ENCODE data around the gene USP40. TPM values are rescaled to one million over a fixed set of nuclear protein-coding genes. Genes with fewer than 3 reads are reported as not detected.

USP40 gene
- total RNA-seq, 4 donors from 2014 or later, result 12.3 to 23.3 (median 20.1) TPM

DNA sequence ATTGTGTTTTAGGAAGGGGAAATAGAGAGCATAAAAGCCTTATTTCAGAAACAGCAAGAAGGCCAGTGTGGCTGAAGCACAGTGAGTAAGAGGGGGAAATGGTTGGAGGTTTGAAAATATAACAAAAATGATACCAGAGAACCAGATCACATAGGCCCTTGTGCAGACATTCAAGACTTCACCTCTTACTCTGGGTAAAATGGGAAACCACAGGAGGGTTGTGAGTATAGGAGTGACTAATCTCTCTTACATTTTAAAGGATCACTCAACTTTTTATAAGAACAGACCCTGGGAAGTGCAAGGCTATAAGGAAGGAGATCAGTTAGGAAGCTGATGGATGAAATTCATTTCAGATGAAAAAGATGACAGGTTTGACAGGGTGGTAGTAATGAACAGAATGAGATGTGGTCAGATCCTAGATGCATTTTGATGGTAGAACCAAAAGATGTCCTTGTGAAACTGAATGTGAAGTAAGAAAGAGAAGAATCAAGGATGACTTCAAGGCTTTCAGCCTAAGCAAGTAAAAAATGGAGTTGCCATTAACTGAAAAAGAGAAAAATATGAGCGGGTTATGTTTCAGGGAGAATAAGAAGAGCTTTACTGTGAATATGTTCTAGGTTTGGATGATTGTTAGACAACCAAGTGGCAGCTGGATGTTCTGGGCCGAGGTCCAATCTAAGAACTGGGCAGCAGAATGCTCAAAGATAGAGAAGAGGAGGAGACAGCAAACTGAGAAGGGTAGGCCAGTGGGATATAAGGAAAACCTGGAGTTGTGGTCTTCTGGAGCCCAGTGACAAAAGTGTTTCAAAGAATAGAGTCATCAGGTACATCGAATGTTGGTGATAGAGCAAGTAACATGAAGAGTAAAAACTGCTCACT lies 65.1 kb downstream of the USP40 start:
- Histone ChIP-seq H3K4me1 (no peaks in the 10 kb centered on the region), H3K9me3 (peaks cover 0 to 20% (median 9%) of the 10 kb centered on the region in 4 donors), H3K4me3 (no peak overlapping the region), H3K36me3 (peaks cover 20 to 70% (median 42%) of the 10 kb centered on the region in 4 donors), H3K27ac (replicated peaks in 1 of 4) (no peak overlapping the region), H3K27me3 (no peaks in the 10 kb centered on the region)
- WGBS, result 93% methylated on average over 3 of the region's 3 CpGs
- DNase-seq (ENCODE audit: extremely low spot score), result no peak
- TF ChIP-seq, protein P1, sequence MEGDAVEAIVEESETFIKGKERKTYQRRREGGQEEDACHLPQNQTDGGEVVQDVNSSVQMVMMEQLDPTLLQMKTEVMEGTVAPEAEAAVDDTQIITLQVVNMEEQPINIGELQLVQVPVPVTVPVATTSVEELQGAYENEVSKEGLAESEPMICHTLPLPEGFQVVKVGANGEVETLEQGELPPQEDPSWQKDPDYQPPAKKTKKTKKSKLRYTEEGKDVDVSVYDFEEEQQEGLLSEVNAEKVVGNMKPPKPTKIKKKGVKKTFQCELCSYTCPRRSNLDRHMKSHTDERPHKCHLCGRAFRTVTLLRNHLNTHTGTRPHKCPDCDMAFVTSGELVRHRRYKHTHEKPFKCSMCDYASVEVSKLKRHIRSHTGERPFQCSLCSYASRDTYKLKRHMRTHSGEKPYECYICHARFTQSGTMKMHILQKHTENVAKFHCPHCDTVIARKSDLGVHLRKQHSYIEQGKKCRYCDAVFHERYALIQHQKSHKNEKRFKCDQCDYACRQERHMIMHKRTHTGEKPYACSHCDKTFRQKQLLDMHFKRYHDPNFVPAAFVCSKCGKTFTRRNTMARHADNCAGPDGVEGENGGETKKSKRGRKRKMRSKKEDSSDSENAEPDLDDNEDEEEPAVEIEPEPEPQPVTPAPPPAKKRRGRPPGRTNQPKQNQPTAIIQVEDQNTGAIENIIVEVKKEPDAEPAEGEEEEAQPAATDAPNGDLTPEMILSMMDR (IDR thresholded peaks at IDR 0.05), result no peak
- TF ChIP-seq POLR2A (IDR thresholded peaks at IDR 0.05; ENCODE audit: low read depth) (no peak), POLR2AphosphoS5 (IDR thresholded peaks at IDR 0.05) (no peak), EP300 (IDR thresholded peaks at IDR 0.05) (no peak)
- intact Hi-C loops (cut with DNase I), result no loop called here

DNA sequence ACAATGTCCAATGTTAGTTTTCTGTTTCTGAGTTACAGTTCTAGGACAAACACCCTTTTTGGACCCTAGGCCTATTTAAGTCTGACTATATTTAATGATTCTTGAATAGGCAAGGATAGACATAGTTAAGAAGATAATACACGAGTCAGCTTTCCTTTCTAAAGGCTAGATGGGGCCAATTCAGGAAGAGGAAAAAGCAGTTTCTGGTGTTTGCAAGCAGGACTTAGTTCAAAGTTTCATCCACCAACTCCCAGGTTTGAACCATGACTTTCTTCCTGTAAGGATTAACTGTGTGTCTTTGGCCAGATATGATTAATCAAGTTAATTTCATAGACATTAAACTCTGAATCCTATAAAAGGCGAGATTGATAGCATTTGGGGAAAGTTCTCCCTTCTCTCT lies 66.7 kb downstream of the USP40 start:
- Histone ChIP-seq H3K4me1 (no peaks in the 10 kb centered on the region), H3K27ac (replicated peaks in 1 of 4) (no peak overlapping the region), H3K27me3 (no peaks in the 10 kb centered on the region), H3K4me3 (no peak overlapping the region), H3K9me3 (peaks cover 0 to 20% (median 9%) of the 10 kb centered on the region in 4 donors), H3K36me3 (peaks cover 20 to 76% (median 54%) of the 10 kb centered on the region in 4 donors)
- intact Hi-C loops (cut with DNase I), result no loop called here
- WGBS, result 86% methylated on average over 2 of the region's 2 CpGs
- TF ChIP-seq POLR2A (IDR thresholded peaks at IDR 0.05; ENCODE audit: low read depth) (no peak), EP300 (IDR thresholded peaks at IDR 0.05) (no peak), POLR2AphosphoS5 (IDR thresholded peaks at IDR 0.05) (no peak)
- TF ChIP-seq, protein P1 (IDR thresholded peaks at IDR 0.05), result no peak
- no peak for DNase-seq (ENCODE audit: extremely low spot score)

DNA sequence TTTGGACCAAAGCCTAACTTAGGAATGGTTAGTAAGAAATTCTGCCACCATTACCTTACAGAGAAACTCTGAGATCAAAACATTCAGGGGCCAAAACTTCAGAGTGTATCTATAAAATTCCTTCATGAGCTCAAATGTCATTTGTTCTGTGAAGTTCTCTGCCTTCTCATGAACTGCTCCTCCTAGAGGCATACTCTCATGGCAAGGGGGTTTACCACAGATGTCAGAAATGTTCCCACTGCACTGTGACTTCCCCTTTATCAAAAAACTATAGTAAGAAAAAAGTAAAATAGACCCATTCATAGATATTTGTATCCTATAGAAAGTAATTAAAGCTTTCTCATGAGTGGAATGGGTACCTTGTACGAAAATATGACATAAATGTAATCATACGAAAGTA lies 68.5 kb downstream of the USP40 start:
- Histone ChIP-seq H3K9me3 (peaks cover 0 to 6% (median under 1%) of the 10 kb centered on the region in 4 donors), H3K4me1 (no peaks in the 10 kb centered on the region), H3K4me3 (no peak overlapping the region), H3K36me3 (peaks cover 20 to 84% (median 57%) of the 10 kb centered on the region in 4 donors), H3K27ac (replicated peaks in 1 of 4) (no peak overlapping the region), H3K27me3 (no peaks in the 10 kb centered on the region)
- intact Hi-C loops (cut with DNase I), result no loop called here
- WGBS, result 100% methylated on average over 2 of the region's 2 CpGs
- TF ChIP-seq, protein P1 (IDR thresholded peaks at IDR 0.05), result no peak
- TF ChIP-seq EP300 (IDR thresholded peaks at IDR 0.05) (no peak), POLR2AphosphoS5 (IDR thresholded peaks at IDR 0.05) (no peak), POLR2A (IDR thresholded peaks at IDR 0.05; ENCODE audit: low read depth) (no peak)
- no peak for DNase-seq (ENCODE audit: extremely low spot score)

DNA sequence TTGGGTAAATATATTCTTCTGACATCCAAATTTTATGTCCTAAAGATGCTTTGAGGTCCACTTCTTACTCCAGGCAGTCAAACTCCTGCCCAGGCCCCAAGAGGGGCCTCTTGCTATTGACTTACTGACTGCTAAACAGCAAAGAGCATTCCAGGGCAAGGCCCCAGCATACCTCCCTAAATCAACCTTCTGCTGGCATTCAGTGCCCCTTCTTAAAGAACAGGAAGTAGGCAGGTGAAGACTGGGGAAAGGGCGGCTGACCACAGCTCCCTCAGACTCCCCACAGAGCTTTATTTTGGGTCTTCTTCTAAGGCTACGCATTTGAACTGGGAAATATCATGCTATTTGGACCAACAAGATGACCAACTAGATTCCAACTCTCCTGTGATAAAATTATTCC lies 68.9 kb downstream of the USP40 start:
- H3K36me3 ChIP-seq, result peaks cover 22 to 84% (median 60%) of the 10 kb centered on the region in 4 donors
- WGBS, result 100% methylated on average over 2 of the region's 2 CpGs
- no peak overlapping the region for H3K4me3 ChIP-seq
- intact Hi-C loops (cut with DNase I), result no loop called here
- DNase-seq (ENCODE audit: extremely low spot score), result no peak
- TF ChIP-seq EP300 (IDR thresholded peaks at IDR 0.05) (no peak), POLR2AphosphoS5 (IDR thresholded peaks at IDR 0.05) (no peak), POLR2A (IDR thresholded peaks at IDR 0.05; ENCODE audit: low read depth) (no peak)
- TF ChIP-seq, protein P1 (IDR thresholded peaks at IDR 0.05), result no peak
- H3K4me1 ChIP-seq, result no peaks in the 10 kb centered on the region
- H3K27me3 ChIP-seq, result no peaks in the 10 kb centered on the region
- H3K27ac ChIP-seq (replicated peaks in 1 of 4), result no peak overlapping the region
- H3K9me3 ChIP-seq, result peaks cover 0 to 1% (median 0%) of the 10 kb centered on the region in 4 donors

Measured in esophagus muscularis mucosa (tissue), 4 donors.